Right lobe of liver (tissue), 4 donors: Measurements from ENCODE around the gene NEURL1.

Experiments
- CTCF ChIP-seq, 4 donors: fragments of 200-600 bp in 3 of 4; fragments of 450-650 bp in 1 of 4; IDR thresholded peaks; one replicate each; pipeline versions ENCODE4 v1.5.1 to v1.8.0; 2016 to 2022; ENCODE audit warnings: antibody characterized with exemption in 4 of 4, mild to moderate bottlenecking in 2 of 4
- POLR2A ChIP-seq: fragments of 450-650 bp; IDR thresholded peaks from one replicate; pipeline ENCODE4 v1.6.1; 2017; ENCODE audit warnings: antibody characterized with exemption, mild to moderate bottlenecking
- donor health status: DM: no; HTN: no; CAD: no.
- donor health status: DM: no; HTN: no; CAD: no.
- donor health status: DM: no; HTN: yes; CAD: no.

GRCh38 chr10:103587073-103587472 is 93.6 kb downstream of the NEURL1 start:
- TF ChIP-seq CTCF (IDR thresholded peaks at IDR 0.05) = no peak
- no peak for TF ChIP-seq POLR2A
